ENCODE data around the gene ATP7B. TPM values are rescaled to one million over a fixed set of nuclear protein-coding genes. Genes with fewer than 3 reads are reported as not detected.

Gene ATP7B
- total RNA-seq, 2 experiments from 2014 or later, result 0.38 to 0.80 TPM

DNA sequence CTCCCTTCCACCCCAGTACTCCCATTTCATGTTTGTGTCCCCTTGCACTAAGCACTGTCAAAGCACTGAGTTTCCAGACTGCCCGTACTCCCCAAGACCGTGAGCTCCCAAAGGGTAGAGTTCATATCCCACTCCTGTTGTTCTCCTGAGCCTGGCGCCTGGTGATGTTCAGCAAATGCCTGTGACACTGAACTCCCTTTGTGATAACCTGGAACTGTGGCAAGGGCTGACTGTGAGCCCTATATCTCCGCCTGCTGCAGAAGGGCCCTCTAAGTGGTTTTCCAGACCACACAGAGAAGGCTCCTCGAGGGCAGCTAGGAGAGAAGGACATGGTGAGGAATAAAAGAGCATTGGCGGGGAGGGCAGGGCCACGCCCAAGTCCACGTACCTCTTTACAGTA lies 67.5 kb downstream of the ATP7B start:
- Mint-ChIP-seq H3K27ac (no peak overlapping the region), H3K9me3 (ENCODE audit: low read depth) (no peaks in the 10 kb centered on the region), H3K36me3 (no peaks in the 10 kb centered on the region), H3K4me3 (no peak overlapping the region), H3K4me1 (peaks cover 14% of the 10 kb centered on the region), H3K27me3 (peaks cover 40% of the 10 kb centered on the region)
- no peak for DNase-seq
- CTCF ChIA-PET, result no interaction called here
- ATAC-seq, result no peak

DNA sequence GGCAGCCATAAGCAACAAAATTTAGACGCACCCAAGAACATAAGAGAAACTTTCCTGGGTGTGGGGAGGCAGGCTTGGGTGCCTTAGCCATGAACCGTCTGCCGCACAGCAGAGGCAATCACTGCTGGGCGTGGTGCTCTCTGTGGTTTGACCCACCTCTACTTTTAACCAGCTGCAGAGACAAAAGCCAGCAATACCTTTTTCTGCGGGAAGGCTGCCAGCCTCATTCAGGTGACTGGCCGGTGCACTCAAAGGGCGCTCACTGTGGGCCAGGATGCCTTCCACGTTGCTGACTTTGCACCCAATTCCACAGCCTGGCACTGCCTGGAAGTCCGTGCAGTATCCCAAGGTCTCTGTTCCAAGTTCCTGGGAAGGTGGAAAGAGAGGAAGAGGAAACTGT lies 69.1 kb downstream of the ATP7B start:
- ATAC-seq, result peak; percentile 55
- Mint-ChIP-seq H3K27me3 (peaks cover 39% of the 10 kb centered on the region), H3K4me1 (peaks cover 14% of the 10 kb centered on the region), H3K4me3 (no peak overlapping the region), H3K9me3 (ENCODE audit: low read depth) (no peaks in the 10 kb centered on the region), H3K27ac (no peak overlapping the region), H3K36me3 (no peaks in the 10 kb centered on the region)
- no peak for DNase-seq
- CTCF ChIA-PET, result interaction anchor here (1.0 kb wide), 1 partner anchor 19 kb away, joined by 3 read pairs; no protein-coding TSS in a partner anchor

DNA sequence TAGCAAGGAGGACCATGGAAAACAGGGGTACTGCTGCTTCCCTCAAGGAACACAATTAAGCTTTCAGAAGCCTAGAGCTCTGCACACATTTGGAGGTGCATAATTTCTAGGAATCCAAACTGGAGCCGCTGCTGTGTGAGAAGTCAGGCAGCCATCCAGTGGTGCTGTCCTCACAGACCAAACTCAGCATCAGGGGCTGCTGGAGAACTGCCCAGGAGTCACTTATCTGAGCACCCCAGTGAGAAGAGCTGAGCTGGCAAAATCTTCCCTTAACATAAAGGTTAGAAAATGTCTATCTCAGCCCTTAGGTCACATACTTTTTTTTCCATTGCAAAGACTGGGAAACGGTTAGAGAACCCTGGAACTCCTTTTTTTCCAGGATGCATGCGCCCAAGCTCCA lies 72.8 kb downstream of the ATP7B start:
- peaks cover 26% of the 10 kb centered on the region for H3K27me3 Mint-ChIP-seq

DNA sequence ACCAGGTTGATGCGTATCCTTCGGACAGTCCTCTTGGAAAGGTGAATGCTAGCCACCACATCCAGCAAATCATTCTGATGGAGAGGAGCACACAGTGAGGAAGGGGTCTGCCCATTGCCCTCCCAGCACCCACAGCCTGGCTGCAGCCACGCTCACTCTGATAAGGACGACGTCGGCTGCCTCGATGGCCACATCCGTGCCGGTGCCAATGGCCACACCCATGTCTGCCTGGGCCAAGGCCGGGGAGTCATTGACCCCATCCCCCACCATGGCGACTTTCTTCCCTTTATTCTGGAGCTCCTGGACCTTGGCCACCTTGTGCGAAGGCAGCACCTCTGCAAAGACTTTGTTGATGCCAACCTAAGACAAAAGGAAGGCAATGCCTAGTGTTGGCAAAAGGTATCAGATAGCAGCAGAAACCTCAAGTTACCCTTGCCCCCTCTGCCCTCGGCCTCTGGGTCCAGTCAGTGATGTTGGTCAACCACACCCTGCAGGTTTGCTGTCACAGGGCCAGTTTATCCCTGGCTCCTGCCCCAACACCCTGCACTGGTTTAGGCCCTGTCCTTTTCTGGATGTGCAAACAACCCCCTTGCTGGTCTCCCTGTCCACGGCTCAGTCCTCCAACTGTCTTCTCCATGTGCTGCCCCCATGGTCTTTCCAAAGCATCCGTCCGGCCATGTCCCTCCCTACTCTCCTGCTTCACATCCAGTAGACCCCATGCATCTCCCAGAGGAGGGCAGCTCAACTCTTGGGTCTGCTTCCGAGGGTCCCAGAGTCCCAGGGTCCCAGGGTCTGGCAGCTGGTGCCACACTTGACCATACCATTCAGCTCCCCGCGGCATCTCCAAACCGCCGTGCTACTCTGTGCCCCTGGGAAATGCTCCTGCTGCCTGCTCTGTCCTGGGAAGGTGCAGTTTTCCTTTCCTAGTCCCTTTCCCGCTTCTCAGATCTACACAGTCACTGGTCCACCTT lies 73.6 kb downstream of the ATP7B start:
- Mint-ChIP-seq H3K4me1 (peaks cover 10% of the 10 kb centered on the region), H3K27me3 (peaks cover 17% of the 10 kb centered on the region), H3K27ac (no peak overlapping the region), H3K9me3 (ENCODE audit: low read depth) (no peaks in the 10 kb centered on the region), H3K4me3 (no peak overlapping the region), H3K36me3 (no peaks in the 10 kb centered on the region)
- CTCF ChIA-PET, result interaction anchor here (1.2 kb wide), 1 partner anchor 12 kb away, joined by 3 read pairs; no protein-coding TSS in a partner anchor
- DNase-seq (no peak), ATAC-seq (no peak)

More for the DNA sequence above, 72.8 kb downstream of the ATP7B start:
- ATAC-seq, result no peak
- CTCF ChIA-PET, result interaction anchor here (1.2 kb wide), 1 partner anchor 13 kb away, joined by 3 read pairs; no protein-coding TSS in a partner anchor
- no peaks in the 10 kb centered on the region for H3K9me3 Mint-ChIP-seq (ENCODE audit: low read depth)
- no peak overlapping the region for H3K4me3 Mint-ChIP-seq
- no peak overlapping the region for H3K27ac Mint-ChIP-seq
- no peaks in the 10 kb centered on the region for H3K36me3 Mint-ChIP-seq
- H3K4me1 Mint-ChIP-seq, result peaks cover 14% of the 10 kb centered on the region
- DNase-seq, result no peak

DNA sequence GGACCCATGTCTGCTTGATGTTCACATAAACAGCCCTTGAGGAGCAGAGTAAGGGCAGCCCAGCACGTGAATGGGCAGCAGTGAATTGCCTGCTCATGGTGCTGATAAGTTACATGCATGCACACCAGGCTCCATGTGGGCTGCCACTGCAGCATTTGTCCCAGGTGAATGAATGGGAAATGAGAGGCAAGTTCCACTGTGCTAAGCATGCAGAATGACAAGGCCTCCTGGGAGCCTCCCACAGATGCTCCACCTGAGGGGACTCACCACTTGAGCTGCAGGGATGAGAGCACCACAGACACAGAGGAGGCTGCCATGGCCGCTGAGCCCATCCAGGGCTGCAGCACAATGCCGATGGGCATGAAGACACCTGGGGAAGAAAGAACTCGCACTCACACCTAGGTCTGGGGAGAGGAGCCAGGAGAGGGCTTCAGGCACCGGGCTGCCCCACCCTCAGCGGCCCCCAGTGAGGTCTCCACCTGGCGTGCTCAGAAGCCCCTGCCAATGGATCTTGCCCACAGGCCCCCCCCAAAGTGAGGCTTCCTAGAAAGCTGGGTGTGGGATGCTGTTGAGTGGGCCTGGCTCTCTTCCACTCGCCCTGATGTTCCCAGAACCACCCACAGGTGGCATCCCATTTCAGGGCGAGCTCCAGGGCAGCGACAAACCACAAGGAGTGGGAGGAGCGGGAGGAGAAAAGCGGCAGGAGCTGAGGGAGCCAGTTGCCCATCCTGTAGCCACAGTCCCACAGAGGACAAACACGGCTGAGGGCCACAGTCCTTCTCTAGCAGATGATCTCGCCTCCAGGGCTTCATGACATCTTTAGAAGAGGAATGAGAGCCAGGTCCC lies 75.7 kb downstream of the ATP7B start:
- Mint-ChIP-seq H3K27me3 (peaks cover 4% of the 10 kb centered on the region), H3K9me3 (ENCODE audit: low read depth) (no peaks in the 10 kb centered on the region), H3K4me3 (no peak overlapping the region), H3K27ac (no peak overlapping the region), H3K36me3 (no peaks in the 10 kb centered on the region), H3K4me1 (no peaks in the 10 kb centered on the region)
- DNase-seq (no peak), ATAC-seq (peak; percentile 23)
- CTCF ChIA-PET, result interaction anchor here (0.6 to 1.1 kb wide), 2 partner anchors 39 to 192 kb away, joined by 3 to 5 read pairs; no protein-coding TSS in a partner anchor

DNA sequence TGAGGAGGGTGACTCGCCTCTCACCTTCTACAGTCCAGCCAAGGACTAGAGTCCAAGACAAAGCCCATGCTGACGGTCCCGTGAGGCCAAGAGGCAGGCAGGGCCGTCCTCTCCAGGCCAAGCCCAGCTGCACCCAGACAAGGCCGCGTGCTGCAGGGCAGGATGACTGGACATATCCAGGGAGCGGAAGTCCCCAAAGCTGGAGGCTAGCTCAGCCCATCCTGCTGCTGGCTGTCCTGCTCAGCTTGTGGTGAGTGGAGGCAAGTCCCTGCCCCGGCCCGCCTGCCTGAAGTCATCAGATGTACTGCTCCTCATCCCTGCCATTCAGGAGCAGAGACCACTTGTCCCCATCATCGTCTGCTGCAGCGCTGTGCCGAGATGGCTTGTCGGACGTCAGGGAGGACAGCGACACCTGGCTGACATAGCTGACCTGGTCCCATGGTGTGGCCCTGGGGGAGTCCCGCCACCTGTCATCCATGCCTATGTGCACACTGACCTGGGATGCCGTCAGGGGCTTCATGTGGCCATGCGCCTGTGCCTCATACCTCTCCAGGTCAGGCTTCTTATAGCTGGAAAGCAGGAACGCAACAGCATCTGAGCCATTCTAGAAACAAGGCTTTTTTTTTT lies 76.7 kb downstream of the ATP7B start:
- CTCF ChIA-PET, result no interaction called here
- H3K27me3 Mint-ChIP-seq, result peaks cover 2% of the 10 kb centered on the region

DNA sequence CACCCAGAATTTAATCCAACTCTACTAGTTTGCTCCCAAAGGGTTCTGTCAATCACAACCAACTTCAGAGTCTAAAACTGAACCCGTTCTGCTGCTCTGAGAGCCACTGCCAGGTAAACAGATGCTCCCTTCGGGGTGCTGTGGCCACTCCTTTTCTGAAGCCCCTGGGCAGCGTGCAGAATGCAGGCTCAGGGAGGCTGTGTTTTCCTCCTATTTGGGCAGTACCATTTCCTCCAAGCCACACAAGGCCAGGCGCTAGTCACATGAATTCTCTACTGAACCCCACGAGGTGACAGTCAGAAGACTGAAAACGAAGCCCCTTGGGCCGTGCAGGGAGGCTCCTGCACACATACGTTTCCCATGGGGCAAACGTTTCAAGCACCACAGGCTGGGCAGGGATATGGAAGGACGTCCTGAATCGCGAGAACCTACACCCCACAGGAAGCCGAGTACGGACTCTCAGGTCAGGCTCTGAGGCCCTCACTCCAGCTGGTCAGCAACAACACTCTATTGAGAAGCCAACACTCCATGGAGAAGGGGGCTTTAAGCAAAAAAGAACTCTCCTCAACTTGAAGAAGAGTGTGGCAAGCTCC lies 77.7 kb downstream of the ATP7B start:
- no peak overlapping the region for H3K27ac Mint-ChIP-seq
- H3K4me3 Mint-ChIP-seq, result no peak overlapping the region
- no peaks in the 10 kb centered on the region for H3K9me3 Mint-ChIP-seq (ENCODE audit: low read depth)
- no peaks in the 10 kb centered on the region for H3K27me3 Mint-ChIP-seq
- no peaks in the 10 kb centered on the region for H3K36me3 Mint-ChIP-seq
- ATAC-seq (no peak), DNase-seq (no peak)
- H3K4me1 Mint-ChIP-seq, result no peaks in the 10 kb centered on the region
- CTCF ChIA-PET, result no interaction called here

More for the DNA sequence above, 76.7 kb downstream of the ATP7B start:
- ATAC-seq, result no peak
- Mint-ChIP-seq H3K27ac (no peak overlapping the region), H3K9me3 (ENCODE audit: low read depth) (no peaks in the 10 kb centered on the region), H3K4me3 (no peak overlapping the region), H3K36me3 (no peaks in the 10 kb centered on the region), H3K4me1 (no peaks in the 10 kb centered on the region)
- no peak for DNase-seq

DNA sequence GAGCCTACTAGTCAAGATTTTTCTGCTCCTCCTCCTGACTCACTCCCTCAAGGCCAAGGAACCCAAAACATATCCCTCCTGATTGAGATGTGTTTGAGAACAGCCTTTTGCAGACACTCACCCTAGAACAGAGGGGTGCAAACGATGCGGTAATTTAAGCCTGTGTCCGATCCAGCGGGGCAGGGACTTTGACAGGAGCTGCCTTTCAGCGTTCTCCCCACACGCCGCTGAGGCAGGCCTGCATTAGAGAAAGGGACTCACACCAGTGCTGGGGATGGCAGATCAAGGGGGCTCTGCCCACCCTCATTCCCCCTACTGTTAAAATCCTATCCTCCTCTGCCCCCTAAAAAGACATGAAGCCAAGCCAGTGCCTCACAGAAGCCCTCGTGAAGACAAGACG lies 79.0 kb downstream of the ATP7B start:
- H3K4me3 Mint-ChIP-seq, result no peak overlapping the region
- DNase-seq, result no peak
- H3K9me3 Mint-ChIP-seq (ENCODE audit: low read depth), result no peaks in the 10 kb centered on the region
- CTCF ChIA-PET, result no interaction called here
- H3K36me3 Mint-ChIP-seq, result no peaks in the 10 kb centered on the region
- H3K27ac Mint-ChIP-seq, result no peak overlapping the region
- H3K4me1 Mint-ChIP-seq, result no peaks in the 10 kb centered on the region
- ATAC-seq, result no peak
- H3K27me3 Mint-ChIP-seq, result no peaks in the 10 kb centered on the region

DNA sequence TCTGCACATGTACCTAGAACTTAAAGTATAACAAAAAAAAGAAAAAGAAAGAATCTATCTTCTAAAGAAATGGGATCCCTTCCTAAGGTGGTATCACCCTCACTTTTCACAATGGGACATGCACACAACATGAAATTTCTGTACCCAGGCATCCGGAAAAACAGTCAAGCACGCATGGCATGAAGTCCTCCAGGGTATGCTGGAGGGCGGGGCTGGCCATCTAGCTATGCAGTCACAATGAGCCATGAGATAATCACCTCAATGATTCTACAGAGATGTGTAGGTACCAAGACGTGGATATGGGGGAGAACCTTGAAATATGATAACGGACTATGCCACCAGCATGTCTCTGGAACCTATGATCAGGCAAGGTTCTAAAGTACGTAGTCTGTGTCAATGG lies 79.6 kb downstream of the ATP7B start:
- Mint-ChIP-seq H3K36me3 (no peaks in the 10 kb centered on the region), H3K9me3 (ENCODE audit: low read depth) (no peaks in the 10 kb centered on the region), H3K4me3 (no peak overlapping the region), H3K27me3 (no peaks in the 10 kb centered on the region), H3K4me1 (no peaks in the 10 kb centered on the region), H3K27ac (no peak overlapping the region)
- DNase-seq (no peak), ATAC-seq (no peak)
- CTCF ChIA-PET, result no interaction called here

DNA sequence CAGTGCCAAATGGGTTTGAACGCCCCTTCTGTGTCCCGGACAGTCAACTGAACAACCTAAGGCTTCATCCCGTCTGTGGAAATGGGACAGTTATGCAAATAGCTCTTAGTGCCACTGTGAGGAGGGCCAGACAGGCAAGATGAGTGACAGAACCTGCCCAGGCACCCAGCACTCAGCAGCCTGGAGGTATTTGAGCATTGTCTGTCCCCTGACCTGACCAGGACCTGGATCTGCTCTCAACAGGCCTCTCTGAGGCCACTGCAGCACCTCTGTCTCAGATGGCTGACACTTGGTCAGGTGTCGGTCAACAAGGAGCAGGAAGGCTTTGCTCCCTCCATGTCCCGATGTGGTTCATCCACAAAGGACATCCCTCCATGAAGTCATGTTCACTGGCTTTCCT lies 81.6 kb downstream of the ATP7B start:
- DNase-seq, result no peak
- Mint-ChIP-seq H3K4me3 (no peak overlapping the region), H3K27ac (no peak overlapping the region), H3K4me1 (peaks cover 10% of the 10 kb centered on the region), H3K27me3 (no peaks in the 10 kb centered on the region), H3K9me3 (ENCODE audit: low read depth) (no peaks in the 10 kb centered on the region), H3K36me3 (no peaks in the 10 kb centered on the region)
- no peak for ATAC-seq
- CTCF ChIA-PET, result interaction anchor here (1.6 kb wide), 1 partner anchor 198 kb away, joined by 5 read pairs; no protein-coding TSS in a partner anchor

DNA sequence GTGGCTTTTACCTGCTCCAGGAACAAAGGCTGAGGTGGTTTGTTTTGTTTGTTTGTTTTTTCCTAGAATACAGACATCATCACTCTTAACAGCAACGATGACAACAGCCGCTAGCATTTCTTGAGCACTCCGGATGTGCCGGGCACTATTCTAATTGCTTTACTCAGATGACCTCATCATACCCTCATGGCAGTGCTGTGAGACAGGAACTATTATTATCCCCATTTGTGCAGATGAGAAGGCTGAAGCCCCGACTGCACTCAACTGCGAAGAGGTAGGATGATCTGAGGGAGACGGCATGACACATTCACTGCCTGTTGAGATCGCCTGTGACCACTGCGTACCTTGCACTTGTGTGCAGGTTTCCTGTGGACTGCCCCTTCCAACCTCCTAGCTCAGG lies 83.0 kb downstream of the ATP7B start:
- H3K4me3 Mint-ChIP-seq, result no peak overlapping the region
- ATAC-seq (no peak), DNase-seq (no peak)
- peaks cover 16% of the 10 kb centered on the region for H3K4me1 Mint-ChIP-seq
- no peaks in the 10 kb centered on the region for H3K27me3 Mint-ChIP-seq
- CTCF ChIA-PET, result interaction anchor here (1.6 kb wide), 1 partner anchor 200 kb away, joined by 5 read pairs; no protein-coding TSS in a partner anchor
- no peaks in the 10 kb centered on the region for H3K9me3 Mint-ChIP-seq (ENCODE audit: low read depth)
- no peaks in the 10 kb centered on the region for H3K36me3 Mint-ChIP-seq
- H3K27ac Mint-ChIP-seq, result no peak overlapping the region

DNA sequence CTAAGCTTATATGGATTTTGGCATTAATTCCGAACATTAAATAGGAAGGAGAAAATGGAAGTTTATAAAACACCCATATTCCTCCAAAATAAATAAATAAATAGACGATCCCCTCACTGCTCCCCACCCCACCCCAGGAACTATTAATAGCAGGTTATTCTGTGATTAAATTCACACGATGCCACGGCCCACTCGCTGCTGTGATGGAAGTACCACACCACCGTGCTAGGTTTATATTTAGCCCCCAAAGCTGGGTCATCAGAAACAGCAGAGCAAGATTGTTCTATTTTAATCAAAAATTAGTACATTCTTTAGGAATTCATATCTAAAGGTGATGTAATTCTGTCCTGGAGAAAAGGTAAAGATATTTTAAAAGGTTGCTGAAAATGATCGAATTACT lies 84.1 kb downstream of the ATP7B start:
- Mint-ChIP-seq H3K4me3 (no peak overlapping the region), H3K27me3 (no peaks in the 10 kb centered on the region), H3K27ac (no peak overlapping the region), H3K4me1 (peaks cover 20% of the 10 kb centered on the region), H3K36me3 (no peaks in the 10 kb centered on the region), H3K9me3 (ENCODE audit: low read depth) (no peaks in the 10 kb centered on the region)
- CTCF ChIA-PET, result no interaction called here
- DNase-seq (no peak), ATAC-seq (no peak)

DNA sequence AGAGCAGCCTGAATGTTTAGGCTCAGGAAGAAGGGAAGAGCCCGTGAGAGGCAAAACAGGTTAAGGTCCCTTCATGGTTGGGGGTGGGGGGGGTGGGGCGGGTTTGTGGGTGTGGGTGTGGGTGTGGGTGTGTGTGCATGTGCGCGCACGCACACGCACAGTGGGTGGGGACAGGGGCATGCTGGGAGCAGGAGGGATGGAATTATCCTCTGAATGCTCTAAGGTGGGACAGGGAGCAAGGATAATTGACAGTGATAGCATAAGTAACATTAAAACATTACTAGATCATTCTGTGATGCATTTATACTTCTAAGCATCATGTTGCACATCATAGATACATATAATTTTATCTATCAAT lies 84.7 kb downstream of the ATP7B start:
- H3K36me3 Mint-ChIP-seq, result no peaks in the 10 kb centered on the region
- no peaks in the 10 kb centered on the region for H3K9me3 Mint-ChIP-seq (ENCODE audit: low read depth)
- no peak overlapping the region for H3K27ac Mint-ChIP-seq
- no peak for DNase-seq
- CTCF ChIA-PET, result no interaction called here
- H3K4me1 Mint-ChIP-seq, result peaks cover 23% of the 10 kb centered on the region
- H3K4me3 Mint-ChIP-seq, result no peak overlapping the region
- ATAC-seq, result no peak
- peaks cover 4% of the 10 kb centered on the region for H3K27me3 Mint-ChIP-seq

All from activated CD8-positive, alpha-beta memory T cell treated with anti-CD3 and anti-CD28 coated beads, Interleukin-2, amount 10 ng/mL, durations not matched to agents 7 days and 5 days (primary cell).